ENCODE measurements around the gene IFNL1.
"Not testable (repeated sequence)": the region's sequence is repeated elsewhere in the genome, so short reads cannot be mapped to it uniquely, and the experiment has no call there.

Gene IFNL1

DNA sequence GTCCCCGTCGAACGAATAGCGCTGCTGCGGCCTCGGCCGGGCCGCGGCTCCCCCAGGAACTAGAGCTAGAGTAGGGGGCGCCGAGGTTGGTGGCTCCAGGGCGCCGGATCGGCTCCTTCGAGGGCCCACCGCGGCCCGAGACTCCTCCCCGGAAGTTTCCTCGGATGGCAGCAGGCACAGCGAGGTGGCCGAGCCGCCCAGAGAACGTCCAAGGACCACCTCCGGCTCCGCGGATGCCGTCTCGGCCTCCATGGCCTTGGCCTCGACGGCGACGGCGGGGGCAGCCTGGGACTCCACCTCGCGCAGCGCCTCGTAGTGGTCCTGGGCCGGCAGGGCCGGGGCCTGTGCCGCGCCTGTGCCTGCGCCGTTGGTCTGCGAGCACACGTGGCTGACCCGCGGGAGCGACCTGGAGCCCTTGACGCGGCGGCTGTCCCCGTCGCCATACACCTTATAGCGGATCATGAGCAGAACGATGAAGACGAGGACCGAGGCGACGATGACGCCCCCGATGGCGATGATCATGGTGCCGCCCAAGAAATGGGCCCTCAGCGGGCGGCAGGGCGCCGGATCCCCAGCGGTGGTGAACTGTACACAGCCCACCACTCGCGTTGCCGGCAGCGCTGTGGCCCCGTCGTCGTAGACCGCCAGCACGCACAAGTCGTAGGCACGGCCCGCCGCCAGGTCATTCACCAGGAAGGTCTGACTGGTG is 11.8 kb downstream of the IFNL1 start:
- in situ Hi-C loops (cut with HindIII; ENCODE audit: low sequenced_read_pairs) = no loop called here

DNA sequence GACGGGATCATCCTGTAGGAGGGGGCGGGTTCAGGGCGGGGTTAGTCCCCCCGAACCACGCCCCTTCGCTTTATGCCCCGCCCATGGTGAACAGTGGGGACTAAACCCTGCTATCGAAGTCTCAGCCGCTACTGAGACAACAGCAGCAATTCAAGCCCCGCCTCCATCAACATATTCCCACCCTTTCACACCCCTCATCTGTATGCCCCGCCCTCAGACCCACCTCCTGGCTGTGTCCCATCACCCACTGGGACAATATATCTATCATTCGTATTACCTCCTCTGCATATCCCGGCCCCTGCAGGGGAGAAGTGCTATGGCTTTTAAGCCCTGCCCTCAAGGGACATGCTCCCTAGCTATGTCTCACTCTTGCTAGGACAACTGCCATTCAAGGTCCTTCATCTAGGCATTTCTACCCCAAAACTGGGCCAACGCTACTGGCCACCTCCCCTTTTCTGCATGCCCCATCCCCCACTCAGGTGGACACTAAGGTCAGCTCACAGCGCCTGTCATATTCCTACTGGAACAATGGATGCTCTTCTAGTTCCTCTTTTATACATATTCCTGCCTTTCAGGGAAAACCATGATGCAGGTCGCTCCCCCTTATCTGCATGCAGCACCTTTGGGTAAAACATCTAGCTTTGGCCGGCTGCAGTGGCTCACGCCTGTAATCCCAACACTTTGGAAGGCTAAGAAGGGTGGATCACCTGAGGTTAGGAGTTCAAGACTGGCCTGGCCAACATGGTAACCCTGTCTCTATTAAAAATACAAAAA is 12.5 kb downstream of the IFNL1 start:
- in situ Hi-C loops (cut with HindIII; ENCODE audit: low sequenced_read_pairs) = no loop called here

DNA sequence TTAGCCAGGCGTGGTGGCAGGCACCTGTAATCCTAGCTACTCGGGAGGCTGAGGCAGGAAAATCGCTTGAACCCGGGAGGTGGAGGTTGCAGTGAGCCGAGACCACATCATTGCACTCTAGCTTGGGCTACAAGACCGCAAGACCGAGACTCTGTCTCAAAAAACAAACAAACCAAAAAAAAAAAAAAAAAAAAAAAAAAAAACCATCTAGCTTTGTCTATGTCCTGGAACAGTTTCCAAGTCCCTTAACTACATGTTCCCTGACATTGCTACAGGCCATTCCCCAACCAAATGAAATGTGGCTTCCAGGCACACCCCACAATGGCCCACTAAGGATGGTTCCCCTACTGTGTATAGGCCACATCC is 13.1 kb downstream of the IFNL1 start:
- in situ Hi-C loops (cut with HindIII; ENCODE audit: low sequenced_read_pairs) = not testable (repeated sequence)

DNA sequence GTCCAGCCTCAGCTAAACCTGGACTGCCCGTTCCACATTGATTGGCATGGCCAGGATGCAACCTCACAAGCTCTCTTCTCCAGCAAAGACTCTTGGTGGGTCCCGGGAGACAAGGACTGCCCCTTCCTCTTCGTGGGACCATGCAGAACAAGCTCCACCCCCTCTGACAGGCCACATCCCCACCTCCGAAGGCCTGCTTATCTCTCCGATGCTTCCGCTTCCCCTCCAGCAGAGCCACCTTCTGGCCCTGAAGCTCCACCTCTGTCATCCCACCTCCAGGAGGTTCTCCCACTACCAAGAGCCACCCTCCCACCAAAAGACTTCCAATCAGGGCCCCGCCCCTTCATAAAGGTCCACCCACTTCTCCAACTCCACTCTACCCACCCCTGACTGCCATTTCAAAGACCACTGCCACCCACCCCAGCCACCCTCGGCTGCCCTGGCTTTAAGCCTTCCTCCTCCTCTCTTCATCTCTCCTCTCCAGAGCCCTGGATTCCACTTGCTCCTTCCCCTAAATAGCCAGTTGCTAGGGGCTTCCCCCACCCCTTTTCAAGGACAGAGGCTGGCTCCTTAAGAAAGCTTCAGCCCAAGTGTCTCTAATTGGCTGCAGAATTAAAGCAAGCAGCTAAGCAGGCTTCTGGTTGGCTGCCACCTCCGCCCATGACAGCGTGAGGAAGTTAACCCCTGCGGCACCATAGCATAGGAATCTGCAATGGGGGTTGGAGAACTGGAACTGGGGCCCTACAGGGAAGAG is 14.5 kb downstream of the IFNL1 start:
- in situ Hi-C loops (cut with HindIII; ENCODE audit: low sequenced_read_pairs) = no loop called here

DNA sequence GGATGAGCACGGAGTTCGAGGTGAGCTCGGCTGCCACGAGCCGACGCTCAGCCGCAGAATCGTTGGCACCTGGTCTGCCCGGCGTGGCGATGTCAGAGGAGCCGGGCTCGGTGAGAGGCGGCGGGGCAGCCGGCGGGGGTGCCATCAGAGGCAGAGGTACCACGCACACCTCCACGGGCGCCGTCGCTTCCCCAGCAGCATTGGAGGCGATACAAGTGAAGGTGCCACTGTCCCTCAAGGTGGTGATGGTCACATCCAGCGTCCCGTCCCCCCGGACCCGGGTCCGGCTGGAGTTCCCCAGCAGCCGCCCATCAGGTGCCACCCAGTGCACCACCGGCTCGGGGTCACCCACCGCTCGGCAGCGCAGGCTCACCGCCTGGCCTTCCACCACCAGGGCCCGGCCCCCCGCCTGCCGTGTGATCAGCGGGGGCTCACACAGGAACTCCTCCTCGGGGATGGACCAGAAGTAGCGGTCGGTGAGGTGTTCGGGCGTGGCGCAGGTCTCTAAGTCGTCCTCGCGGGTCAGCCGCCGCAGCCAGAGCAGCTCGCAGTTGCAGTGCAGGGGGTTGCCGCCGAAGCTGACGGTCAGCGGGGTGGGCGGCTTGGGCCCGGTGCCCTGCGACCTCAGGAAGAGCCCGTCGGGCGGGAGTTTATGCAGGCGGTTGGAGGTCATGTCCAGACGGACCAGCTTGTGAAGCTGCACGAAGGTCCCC is 18.0 kb downstream of the IFNL1 start:
- in situ Hi-C loops (cut with HindIII; ENCODE audit: low sequenced_read_pairs) = no loop called here

DNA sequence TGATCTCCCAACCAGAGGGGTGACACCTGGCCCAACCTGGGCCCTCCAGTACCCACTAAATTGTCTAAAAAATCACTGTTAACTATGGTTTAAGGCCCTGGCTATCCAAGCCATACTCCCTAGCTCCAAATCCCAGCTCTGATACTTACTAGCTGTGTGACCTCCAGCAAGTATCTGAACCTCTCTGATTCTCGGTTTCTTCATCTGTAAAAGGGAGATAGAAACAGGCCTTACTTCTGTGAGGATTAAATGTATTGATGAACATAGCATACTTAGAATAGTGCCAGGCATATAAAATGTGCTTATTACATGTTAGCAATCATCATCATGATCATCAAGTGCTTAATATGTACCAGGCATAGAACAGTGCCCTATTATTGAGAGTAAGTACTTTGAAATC is 19.7 kb downstream of the IFNL1 start:
- in situ Hi-C loops (cut with HindIII; ENCODE audit: low sequenced_read_pairs) = no loop called here

DNA sequence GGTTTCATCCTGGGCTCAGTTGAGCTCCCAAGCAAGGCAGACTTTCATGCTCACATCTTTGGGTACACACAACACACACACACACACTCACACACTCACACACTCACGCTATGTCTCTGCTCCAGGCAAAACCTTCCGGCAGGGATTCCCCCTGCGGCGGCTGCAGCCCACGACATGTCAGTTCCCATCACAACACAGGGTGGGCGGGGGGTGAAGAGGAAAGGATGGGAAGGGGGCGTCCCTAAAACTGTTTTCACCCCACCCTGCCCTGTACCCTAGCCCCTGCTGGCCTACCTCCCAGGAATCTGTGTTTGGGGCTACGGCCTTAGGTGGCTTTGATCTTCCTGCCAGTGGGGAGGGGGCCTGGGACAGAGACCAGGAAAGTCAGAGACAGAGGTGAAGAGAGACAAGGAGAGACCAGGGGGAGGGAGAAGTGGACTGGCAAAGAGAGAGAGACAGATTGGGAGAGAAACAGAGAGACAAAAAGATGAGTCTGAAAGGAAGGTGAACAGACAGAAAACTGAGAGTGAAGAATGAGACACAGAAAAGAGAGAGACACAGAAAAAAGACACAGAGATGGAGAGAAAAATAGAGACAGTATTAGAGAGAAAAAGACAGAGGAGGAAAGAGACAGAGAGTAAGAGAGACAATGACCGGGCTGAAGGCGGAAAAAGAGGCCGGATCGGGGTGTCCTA is 20.6 kb downstream of the IFNL1 start:
- in situ Hi-C loops (cut with HindIII; ENCODE audit: low sequenced_read_pairs) = no loop called here

DNA sequence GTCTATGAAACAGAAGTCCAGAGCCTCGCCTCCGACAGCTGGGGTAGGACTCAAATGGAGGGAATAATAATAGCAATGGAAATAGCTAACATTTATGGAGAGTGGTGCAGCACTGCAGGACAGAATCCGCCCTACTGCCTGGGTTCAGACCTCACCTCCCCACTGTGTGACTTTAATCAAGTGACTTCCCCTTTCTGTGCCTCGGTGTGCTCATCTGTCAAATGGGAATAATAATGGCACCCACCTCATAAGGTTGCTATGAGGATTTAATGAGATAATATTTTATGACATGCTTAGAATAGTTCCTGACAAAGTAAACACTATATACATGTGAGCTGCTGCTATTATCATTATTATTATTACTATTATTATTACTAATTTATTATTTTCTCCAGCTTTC is 21.3 kb downstream of the IFNL1 start:
- in situ Hi-C loops (cut with HindIII; ENCODE audit: low sequenced_read_pairs) = no loop called here

DNA sequence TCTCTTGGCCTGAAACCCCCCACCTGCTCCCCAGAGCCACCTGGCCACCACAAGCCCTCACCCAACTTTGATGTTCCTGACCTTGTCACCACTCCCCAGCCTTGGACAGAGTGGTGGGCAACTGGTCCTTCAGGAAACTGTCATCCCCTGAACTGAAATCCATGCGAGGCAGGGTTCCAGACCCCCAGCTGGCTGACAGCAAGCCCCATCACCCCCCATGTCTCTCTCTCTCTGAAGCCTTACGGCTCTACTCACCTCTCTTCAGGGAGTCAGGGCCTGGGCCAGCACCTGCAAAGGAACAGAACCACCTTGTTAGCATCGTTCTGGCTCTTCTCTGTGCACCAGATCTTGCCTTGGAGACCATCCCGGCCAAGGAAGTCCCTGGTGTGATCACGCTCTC is 21.9 kb downstream of the IFNL1 start:
- in situ Hi-C loops (cut with HindIII; ENCODE audit: low sequenced_read_pairs) = no loop called here

DNA sequence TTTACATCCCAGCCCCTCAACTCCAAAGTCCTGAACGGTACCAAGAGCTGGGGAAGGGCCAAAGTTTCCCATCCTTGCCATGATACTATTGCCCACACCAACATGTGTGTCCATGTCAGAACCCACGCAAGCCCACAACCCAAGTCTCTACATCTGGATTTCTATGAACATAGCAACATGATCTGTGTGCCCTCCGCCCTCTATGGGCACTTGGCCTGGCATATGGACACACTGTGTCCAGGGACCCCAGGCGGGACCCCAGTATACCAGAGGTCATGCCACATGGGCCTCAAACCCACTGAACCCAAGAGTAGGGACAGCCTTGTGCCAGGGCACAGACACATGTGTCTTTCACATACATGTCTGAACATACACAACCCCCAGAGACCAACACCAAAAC is 22.5 kb downstream of the IFNL1 start:
- in situ Hi-C loops (cut with HindIII; ENCODE audit: low sequenced_read_pairs) = no loop called here

DNA sequence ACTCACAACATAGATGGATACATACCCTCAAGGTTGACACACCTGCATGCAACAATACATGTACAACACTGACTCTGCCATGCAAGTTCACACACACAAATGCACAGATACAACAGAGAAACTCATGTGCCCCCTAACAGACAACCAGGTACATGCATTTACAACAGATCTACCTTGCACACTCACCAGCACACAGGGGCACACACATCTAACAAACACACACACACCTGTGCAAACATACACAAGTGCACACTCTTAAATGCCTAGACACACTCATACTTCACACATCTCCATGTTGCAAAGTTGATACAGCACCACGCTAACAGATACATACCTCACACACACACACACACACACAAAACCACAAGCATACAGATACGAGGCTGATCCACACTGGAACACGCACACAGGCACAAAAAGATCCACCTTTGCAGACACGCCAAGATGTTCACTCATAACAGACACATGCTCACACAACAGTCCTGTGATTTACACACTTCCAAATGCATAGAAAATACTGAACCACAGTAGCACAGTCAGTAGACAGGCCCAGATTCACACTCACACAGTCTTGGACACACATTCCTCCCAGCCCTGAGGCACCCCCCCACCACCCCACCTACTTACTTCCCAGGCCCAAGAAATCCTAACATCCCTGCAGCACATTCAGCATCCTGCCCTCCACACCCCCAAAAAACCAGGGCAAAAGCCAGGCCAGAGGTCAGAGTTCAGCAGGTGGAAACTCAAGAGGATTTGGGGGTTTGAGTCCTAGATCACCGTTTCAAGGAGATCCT is 23.1 kb downstream of the IFNL1 start:
- in situ Hi-C loops (cut with HindIII; ENCODE audit: low sequenced_read_pairs) = no loop called here

DNA sequence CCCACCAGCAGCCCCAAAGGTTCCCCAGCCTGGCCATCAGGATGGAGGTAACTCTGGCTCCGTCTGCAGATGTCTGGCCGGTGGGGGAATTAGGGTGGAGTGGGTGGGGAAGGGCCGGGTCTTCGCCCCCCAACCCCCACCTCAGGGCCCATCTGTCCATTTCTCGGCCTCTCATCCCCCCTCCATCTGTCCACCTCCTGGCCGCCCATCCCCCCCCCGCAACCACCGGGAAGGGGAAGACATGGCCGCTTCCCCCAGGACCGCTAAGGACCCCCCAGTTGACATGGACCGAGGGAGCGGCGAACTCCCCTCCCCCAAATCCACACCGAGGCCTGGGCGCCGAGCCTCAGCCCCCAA is 23.7 kb downstream of the IFNL1 start:
- in situ Hi-C loops (cut with HindIII; ENCODE audit: low sequenced_read_pairs) = no loop called here

DNA sequence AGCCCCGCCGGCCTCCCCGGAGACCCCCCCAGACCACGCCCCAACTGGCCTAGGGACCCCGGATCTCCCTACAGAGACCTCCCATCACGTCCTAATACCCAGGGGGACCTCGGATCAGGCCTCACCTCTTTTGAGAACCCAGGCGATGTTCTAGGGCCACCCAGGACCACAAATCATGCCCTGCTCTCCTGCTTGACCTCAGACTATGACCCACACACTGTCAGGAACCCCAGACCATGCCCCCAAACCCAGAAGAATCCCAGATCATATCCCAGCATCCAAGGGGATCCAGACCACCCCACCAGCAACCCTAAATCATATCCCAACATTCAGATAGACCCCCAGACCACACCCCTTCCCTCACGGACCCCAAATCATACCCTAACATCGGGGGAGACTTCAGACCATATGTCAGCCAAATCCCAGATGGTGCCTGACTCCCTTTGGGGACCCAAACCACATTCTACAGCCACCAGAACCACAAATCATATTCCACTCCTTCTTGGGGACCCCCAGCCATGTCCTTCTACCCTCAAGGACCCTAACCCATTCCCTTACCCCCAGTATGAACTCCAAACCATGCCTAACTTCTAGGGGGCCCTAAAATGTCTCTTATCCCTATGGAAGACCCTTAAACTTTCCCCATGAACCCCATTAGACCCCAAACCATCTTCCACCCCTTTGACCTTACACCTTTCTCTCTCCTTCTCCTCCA is 25.1 kb downstream of the IFNL1 start:
- in situ Hi-C loops (cut with HindIII; ENCODE audit: low sequenced_read_pairs) = no loop called here

DNA sequence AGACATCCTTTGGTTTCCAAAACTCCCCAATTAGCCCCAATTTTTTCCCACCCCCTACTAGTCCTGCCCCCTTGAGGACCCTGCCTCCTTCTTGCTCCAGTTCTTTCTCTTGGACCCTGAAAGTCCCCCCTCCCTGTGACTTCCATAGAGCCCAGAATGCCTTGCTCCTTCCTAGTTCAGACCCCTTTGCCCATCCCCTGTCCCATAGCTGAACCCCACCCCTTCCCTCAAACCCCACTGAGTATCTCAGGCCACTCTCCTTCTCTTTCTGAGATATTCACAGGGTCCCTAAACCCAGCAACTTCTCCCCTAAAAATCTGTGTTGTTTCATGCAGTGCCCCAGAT is 25.6 kb downstream of the IFNL1 start:
- in situ Hi-C loops (cut with HindIII; ENCODE audit: low sequenced_read_pairs) = no loop called here

DNA sequence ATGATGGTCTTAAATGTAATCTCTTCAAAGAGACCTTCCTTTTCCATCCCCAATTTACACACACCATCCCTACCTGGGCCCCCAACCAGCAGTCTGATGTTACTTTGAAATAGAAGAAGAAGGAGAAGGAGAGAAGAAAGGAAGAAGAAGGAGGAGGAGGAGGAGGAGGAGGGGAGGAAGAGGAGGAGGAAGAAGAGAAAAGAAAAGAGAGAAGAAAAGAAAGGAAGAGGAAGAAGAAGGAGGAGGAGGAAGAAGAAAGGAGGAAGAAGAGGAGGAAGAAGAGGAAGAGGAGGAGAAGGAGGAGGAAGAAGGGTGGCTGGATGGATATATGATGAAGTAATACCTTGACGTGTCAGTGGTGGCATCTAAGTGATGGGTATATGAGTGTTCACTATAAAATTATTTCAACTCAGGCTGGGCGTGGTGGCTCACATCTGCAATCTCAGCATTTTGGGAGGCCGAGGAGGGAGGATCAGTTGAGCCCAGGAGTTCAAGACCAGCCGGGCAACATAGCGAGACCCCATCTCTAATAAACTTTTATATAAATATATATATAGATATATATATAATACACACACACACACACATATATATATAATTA is 28.1 kb downstream of the IFNL1 start:
- in situ Hi-C loops (cut with HindIII; ENCODE audit: low sequenced_read_pairs) = no loop called here

DNA sequence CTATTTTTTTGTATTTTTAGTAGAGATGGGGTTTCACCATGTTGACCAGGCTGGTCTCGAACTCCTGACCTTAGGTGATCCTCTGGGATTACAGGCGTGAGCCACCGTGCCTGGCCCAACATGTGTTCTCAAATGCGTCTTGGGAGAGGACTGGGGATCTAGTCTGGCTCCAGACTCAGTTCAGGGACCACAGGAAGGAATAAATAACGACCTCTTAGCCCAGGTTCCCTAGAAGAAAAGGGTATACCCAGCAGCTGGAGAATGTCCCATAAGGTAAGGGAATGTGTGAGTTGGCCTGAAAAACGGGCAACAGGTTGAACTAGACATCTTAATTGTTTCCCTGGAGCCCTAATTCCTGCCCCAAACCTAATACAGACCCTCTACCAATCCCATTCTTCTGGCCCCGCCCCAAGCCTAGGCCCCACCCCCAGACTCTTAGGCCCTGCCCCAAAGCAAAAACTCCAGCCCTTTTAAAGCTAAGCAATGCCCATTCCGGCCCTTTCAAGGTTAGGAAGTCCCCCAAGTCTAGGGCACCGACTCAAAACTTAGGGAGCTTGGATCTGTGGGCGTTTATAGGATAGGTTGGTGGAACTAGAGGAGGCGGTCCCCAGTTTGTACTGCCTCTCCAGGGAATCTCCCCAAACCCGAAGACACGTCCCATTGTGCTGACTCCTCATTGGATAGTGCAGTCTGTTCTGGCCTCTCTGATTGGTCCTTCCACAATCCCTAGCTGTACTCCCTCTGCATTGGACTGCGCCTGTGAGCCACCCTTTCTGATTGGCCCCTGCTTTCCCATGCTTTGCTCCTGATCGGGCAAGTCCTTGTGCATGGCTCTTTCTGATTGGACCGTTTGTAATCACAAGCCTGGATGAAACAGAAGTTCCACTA is 29.8 kb downstream of the IFNL1 start:
- in situ Hi-C loops (cut with HindIII; ENCODE audit: low sequenced_read_pairs) = no loop called here

DNA sequence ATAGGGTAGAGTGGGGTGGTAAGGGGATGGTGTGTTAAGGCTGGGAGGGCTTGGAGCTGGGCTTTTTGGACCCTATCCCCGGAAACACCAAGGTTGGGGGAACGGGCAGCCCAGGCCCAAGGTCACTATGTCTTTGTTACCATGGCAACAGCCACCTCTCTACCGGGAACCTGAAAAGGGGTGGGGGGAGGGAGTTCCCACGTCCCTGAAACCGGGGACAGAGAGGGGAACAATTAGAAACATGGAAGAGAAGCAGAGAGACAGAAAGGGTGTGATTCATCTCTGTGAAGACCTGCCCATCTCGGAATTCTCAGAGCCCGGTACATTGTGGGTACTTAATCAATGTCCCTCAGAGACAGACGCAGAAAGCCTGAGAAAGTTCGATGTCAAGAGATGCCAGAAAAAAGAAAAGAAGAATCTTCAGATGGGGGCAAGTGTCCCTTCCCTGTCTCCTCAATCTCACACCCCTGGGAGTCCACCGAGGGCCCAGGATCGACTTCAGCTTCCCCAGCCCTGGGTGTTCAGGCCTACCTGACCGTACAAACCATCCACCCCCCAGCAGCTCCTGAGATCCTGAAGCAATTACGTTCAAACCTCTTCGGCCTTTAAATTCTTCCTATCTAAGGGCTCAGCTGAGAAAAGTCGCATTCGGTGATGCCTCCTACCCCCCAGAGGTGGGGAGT is 31.3 kb downstream of the IFNL1 start:
- in situ Hi-C loops (cut with HindIII; ENCODE audit: low sequenced_read_pairs) = no loop called here

All from DLD1 (cell line).